H1 (cell line): ENCODE measurements around the gene CBFA2T2. TPM values are rescaled to one million over a fixed set of nuclear protein-coding genes. Genes with fewer than 3 reads are reported as not detected.

Experiments
- CBX8 ChIP-seq: fragments of 300-800, 300-1000 bp; sonication (generic); IDR thresholded peaks from 2 replicates; pipeline ENCODE4 v1.7.1; 2016; ENCODE audit warnings: low read depth, low read length, borderline replicate concordance
- CEBPB ChIP-seq: IDR thresholded peaks from 2 replicates; pipeline ENCODE4 v1.6.1; 2012; ENCODE audit warnings: low read depth, low read length
- JUND ChIP-seq: IDR thresholded peaks from 2 replicates; pipeline ENCODE4 v1.6.1; 2011; ENCODE audit warnings: mild to moderate bottlenecking, improper control_type of control experiment, low read length
- polyA plus RNA-seq, 7 experiments: library from polyadenylated mRNA; depleted of rRNA in 3 of 7; stranded (reverse) in 5 of 7; unstranded in 2 of 7; fragments of >200 nt in 5 of 7; fragments of 200-250 nt in 2 of 7; gene quantifications; 1 replicate in 5 of 7; 2 replicates in 1 of 7; 4 replicates in 1 of 7; pipeline versions ENCODE4 v1.2.1 to v1.2.3, GENCODE V29; 2011 to 2013; ENCODE audit warnings: missing spikeins in 2 of 7, mixed read lengths in 2 of 7
- total RNA-seq: library from RNA; stranded (reverse); fragmentation: NEBNext Ultra II Directional; extraction: Animal tissue kit (Norgen Biotek cat#: 25700); gene quantifications from 2 replicates; pipeline ENCODE4 v1.2.1, GENCODE V29; 2021

Gene CBFA2T2
- total and polyA plus RNA-seq, 2 of the 8 experiments (the other 6 are each of a cell fraction or from before 2014, with no cell fraction given): 11.6 to 12.9 TPM

DNA sequence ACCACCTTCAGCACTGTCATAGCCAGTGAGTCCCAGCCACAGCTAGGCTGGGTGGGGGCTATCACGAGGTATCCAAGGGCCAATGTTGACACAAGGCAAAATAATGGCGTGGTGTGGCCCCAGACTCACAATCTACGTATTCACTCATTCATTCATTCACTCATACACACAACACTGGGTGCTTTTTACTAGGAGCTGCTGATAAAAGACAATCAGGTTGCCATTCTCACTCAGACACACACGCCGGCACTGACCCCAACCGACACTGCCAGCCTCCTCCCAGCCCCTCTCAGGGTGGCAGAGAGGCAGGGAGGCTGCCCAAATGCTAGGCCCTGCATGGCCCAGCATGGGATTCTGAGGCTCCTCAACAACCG lies 170.8 kb downstream of the CBFA2T2 start (continued):
- TF ChIP-seq CBX8: no peak
- no peak for TF ChIP-seq JUND
- TF ChIP-seq CEBPB: no peak
